Cerebellar cortex (tissue), 1 donor: ENCODE results near the gene GLB1L.

ENCODE experiments used
- DNase-seq: peaks from one replicate; pipeline ENCODE4 v3.0.0-alpha.2; 2015; ENCODE audit warnings: low spot score

Gene GLB1L

DNA sequence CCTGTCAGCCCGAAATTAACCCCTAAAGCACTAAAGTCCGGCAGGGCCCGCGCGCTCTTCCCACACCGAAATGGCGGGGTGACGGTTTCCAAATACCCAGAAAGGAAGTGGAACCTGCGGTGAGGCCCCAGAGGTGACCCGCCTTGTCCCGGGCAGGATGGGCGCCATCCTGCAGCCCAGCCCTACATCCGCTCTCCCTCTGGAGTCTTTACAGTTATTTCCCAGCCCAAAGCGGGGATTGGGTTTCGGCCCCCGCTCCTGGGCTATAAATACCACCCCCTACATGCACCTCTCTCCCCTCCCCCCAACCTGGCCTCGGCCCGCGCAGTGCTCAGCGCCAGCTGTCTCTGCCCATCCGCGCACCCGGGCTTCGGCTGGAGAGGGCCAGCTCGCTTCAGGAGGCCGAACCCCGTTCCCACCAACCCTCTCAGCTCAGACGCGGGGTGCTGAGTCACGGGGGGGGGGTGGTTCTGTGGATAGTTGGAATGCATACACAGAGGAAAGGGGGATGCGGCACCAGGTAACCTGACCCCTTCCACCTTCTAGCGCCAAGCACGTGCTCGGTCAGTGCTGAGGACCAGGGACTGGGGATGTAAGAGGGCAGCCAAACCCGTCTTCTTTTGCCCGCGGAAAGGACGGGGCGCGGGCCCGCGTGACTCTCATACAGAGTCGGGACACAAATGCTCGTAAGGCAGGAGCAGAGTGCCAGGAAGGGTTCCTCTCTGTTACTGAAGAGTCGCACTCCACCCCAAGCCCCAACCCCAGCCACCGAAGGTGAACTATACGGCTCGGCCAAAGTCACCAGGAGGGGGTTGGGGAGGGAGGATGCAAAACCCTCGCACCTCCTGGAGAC is 7.9 kb upstream of the GLB1L start, which contains the start of gene TUBA4B:
Gene TUBA4B (plus strand): TSS at position 344 of the 853 bp plus-strand sequence. CDS start 165 bp downstream, at position 509.
- peak; percentile 44 for DNase-seq

DNA sequence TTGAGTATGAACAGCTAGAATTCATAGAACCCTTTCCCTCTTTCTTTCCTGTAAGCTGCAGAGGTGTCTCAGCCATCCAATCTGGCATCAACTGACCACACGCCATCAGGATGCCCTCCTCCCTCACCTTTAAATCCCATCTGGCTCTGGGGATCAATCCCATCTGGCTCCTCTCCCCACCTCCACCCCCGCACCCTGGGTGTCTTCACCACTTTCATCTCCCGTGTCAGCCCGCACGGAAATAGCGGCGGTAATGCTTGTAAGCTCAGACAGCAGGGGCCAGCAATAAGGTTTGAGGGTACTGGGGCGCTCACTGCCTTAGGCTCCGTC is 7.3 kb upstream of the GLB1L start:
- DNase-seq = no peak

DNA sequence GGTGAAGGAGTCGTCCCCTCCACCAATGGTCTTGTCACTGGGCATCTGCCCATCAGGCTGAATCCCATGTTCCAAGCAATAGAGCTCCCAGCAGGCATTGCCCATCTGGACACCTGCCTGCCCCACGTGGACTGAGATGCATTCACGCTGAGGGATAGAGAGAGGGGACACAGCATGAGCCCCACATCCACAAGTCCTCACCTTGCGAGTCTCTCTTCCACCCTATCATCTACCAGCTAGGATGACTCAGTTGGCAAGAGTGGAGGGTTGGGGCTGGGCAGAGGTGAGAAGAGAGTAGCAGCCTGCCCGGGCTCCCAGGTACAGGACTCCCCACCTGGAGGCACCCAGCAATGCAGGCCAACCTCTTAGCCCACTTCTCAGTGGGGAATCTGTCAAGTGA is 6.8 kb upstream of the GLB1L start:
- DNase-seq = peak; percentile 46

DNA sequence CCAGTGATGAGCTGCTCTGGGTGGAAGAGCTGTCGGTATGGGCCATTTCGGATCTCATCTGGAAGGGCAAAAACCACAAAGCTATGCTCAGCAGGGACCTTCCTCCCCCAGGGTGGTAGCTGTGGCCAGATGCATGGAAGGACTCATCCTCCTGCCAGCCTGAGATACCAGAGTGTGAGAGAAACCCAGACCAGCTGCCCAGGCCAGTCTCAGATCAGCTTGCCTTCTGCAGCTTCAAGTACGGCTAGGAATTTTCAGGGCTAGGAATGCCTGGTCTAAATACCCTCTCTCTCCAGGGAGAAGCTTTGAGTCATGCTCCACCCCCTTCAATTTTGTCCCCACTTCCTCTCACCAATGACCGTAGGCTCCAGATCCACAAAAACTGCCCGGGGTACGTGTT is 6.4 kb upstream of the GLB1L start:
- DNase-seq = no peak

DNA sequence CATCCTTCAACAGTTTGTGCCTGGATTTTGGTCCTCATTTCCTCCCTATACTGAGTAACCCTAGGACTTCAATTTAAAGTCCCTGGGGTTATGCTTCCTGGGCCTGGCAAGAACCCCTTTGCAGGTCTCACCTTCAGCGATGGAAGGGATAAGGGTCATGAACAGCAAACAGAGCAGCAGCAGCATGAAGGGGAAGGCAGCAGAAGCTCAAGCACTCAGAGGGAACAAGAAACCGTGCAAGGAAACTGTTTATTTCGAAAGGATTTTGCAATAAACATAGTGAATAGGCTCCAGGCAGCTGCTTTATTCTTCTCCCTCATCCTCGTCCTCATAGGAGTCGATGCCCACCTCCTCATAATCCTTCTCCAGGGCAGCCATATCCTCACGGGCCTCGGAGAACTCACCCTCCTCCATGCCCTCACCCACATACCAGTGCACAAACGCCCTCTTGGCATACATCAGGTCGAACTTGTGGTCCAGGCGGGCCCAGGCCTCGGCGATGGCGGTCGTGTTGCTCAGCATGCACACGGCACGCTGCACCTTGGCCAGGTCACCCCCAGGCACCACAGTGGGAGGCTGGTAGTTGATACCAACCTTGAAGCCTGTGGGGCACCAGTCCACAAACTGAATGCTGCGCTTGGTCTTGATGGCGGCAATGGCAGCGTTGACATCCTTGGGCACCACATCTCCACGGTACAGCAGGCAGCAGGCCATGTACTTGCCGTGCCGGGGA is 5.0 kb upstream of the GLB1L start:
- DNase-seq = no peak

DNA sequence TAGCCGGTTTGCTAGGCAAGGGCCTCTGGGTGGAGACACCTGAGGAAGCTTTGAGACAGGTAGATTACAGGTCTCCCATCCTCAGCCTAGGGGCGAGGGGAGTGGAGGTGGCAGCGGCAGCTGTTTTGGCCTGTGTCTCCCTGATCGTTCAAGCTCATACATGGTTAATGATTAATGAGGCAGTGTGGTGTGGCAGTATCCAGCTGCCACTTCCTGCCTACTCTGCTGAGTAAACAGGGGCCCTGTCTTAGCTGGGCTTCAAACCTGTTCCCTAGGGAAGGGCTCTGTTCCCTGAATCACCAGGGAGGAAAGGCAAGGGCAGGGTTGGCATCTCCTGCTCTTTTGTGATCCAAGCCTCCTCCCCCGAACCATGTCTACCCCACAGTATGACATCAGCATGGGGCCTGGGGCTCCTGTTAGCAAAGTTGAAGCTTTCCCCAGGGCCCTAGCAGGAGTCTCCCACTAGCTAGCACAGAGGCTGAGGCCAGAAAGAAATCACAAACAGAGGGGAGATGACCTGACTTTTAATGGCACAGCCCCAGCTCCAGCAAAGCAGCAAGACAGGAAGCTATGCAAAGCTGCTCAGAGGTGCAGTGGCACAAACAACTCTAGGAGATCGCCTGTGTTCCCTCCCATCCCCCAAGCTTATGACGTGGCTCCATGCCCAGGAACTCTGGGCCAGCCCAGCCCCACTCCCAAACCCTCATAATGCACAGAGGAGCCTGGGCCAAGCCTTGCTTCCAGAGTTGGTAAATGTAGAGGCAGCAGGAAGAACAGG is 4.1 kb upstream of the GLB1L start:
- peak; percentile 26 for DNase-seq

DNA sequence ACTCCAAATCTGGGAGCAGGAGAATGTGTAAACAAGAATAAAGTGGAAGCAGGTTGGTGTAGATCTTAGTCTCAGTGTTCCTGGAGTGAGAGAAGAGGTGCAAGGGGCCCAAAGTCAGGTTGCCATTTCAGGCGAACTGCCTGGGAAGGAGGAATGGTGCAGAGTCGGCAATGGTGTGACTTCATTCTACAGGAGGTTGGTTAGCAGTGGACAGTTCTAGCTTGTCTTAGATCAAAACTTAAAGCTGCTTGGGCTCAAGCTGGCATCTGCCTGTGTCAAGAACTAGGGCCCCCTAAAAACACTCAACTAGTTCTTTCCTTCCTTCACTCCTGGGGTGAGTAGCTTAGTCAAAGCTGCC is 3.6 kb upstream of the GLB1L start:
- no peak for DNase-seq

DNA sequence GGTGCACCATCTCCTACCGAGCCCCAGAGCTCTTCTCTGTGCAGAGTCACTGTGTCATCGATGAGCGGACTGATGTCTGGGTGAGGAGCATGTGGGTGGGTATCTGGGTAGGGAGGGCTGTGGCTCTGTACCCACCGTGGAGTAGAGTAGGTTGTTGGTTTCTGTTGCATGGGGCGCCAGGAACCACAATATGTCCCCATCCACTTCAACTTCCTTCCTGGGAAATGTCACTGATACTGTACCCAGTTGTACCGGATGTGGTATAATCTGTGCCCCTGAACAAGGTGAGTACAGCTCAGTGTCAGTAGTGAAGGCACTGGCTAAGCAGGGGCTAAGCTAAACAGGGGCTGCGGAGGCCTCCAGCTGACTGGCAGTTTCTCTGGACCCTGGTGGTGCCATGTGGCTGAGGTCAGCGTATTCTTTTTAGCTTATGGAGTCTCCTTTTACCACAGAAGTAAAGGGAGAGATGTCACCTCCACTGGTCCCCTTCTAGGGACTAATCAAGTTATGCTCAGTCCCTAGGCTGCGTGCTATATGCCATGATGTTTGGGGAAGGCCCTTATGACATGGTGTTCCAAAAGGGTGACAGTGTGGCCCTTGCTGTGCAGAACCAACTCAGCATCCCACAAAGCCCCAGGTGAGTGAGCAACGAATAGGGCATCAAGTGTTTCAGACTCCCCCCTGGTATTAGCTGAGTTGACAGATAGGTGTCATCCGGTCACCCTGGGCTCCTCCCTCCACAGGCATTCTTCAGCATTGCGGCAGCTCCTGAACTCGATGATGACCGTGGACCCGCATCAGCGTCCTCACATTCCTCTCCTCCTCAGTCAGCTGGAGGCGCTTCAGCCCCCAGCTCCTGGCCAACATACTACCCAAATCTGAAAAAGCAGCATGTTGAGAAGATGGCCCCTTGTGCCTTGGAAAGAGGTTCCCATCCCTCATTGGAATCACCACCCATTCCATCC is 2.7 kb upstream of the GLB1L start:
- no peak for DNase-seq

DNA sequence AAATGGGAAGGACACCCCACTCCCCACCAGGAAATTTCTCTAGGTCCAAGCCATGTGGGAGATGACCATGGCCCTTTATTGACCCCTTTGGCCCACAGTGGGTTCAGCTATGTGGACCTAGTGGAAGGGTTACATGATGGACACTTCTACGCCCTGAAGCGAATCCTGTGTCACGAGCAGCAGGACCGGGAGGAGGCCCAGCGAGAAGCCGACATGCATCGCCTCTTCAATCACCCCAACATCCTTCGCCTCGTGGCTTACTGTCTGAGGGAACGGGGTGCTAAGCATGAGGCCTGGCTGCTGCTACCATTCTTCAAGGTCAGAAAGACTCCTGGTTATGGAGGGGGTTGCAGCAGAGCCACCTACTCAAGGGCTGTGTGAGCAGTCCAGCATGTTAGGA is 1.3 kb upstream of the GLB1L start:
- DNase-seq = no peak

DNA sequence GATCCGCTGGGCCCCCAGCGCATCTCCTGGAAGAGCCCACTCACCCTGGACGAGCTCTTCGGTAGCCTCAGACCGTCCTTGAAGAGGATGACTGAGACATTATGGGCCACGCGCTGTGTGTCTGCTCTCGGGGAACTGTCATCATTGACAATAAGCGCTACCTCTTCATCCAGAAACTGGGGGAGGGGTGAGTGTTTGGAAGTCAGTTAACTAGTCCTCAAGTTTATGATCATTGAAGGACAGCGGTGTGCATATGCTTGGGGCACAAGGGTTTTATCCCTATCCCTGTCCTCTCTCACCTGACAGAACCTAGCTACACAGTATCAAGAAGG is 621 bp upstream of the GLB1L start:
- no peak for DNase-seq

DNA sequence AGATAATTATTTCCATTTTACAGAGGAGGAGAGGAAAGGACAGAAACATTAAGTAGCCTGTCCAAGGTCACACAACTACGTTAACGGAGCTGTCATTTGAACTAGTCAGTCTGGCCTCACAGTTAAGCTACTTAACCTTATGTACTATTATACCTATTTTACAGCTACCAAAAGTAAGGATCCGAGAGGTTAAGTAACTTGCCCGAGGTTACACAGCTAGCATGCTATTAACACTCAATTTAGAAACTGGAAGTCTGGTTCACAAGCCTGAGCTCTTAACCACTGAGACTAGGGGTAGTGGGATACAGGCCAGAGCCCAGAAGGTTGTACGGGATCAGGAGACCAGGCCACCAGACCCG is 476 bp downstream of the GLB1L start:
- no peak for DNase-seq

DNA sequence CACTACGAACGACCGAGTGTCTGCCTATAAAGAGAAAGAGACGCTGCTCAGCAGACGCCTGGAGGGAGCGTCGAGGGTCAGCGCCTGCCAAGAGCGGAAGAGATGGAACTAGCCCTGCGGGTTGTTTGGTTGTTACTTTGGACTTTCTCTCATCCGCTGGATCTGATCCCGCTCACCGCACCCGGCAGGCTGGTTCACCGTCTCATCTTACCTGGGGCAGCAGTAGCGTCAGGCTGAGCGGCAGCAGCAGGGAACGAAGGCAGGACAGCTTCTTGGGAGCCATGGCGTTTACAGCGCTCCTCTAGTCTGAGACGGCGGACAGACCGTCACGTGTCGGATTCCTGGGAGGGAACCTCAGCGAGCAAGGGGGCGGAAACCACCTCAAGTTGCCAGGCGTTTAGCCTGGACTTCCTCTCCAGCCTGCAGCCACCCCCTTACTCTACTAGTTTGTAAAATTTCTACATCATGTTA is 1.9 kb downstream of the GLB1L start:
- no peak for DNase-seq

DNA sequence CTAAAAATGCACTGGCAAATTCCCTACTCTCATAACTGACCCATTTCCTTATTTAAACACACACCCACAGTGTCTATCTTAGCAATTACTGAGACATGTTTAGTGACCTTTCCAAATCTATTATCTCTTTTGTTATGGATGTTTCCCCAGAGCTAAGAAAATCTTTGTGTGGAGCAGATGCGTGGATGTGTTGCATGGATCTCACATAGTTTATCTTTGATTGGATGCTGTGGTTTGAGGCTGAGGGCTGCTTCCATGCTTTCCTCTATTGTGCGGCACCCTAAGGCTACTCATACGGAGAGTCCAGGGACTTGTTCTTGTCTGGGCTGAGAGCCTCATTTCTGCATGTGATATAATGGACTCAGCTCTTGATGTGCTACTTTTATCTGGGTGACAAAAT is 10.9 kb downstream of the GLB1L start:
- no peak for DNase-seq

DNA sequence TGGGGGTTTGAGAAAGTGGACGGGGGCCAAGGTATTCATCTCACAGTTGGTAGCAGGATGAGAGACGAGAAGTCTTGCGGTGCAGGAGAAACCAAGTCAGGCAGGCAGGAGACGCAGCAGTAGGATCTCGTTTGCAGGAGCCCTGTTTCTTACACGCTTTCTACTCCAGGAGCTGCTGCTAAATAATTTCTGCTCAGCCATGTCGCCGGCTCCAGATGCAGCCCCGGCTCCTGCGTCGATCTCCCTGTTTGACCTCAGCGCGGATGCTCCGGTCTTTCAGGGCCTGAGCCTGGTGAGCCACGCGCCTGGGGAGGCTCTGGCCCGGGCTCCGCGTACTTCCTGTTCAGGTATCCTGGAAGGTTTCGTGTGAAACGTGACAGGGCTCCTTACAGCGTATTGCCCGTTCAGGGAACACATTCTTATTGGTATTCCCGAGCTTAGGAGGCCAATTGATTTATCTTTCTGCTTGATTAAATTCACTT is 15.1 kb downstream of the GLB1L start:
- DNase-seq = no peak

DNA sequence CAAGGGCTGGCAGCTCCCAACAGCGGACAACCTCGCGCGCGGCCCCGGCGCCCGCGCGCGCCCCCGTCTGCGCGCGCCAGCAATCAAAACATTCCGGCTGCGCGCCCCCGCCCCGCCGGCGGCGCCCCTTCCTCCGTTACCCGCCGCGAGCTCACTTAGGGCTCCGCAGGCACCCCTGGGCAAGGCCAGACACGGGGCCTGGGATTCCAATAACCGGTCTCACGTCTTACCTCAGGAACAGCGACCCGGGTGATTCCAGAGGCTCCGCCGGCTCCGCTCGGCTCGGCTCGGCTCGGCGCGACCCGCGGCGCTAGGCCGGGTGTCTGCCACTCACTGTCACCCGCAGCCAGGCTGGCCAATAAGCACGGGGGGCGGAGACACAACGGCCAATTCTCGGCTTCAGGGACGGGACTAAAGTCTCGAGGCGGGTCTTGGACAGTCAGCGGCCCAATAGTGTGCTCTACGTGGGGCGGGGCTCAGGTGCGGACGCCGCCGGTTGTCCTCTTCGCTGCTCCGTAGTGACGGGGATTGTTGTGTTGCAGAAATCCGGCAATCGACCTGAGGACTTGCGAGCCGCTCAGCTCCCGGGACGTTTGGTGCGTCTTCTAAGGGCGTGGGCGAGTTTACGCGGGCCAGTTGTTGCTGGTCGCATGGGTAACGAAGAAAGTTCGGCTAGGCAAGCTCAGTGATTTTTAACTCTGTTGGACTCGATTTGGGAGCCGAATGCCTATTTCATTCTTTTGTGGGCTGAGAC is 15.8 kb downstream of the GLB1L start, which contains the start of the genes ANKZF1 and ATG9A:
Gene ANKZF1 (plus strand): TSS at position 502 of the 754 bp plus-strand sequence. CDS start 452 bp downstream, outside the sequence.
Gene ATG9A (minus strand): TSS at position 332 of the 754 bp plus-strand sequence. CDS start 1,612 bp downstream, outside the sequence.
- peak; percentile 99 for DNase-seq

DNA sequence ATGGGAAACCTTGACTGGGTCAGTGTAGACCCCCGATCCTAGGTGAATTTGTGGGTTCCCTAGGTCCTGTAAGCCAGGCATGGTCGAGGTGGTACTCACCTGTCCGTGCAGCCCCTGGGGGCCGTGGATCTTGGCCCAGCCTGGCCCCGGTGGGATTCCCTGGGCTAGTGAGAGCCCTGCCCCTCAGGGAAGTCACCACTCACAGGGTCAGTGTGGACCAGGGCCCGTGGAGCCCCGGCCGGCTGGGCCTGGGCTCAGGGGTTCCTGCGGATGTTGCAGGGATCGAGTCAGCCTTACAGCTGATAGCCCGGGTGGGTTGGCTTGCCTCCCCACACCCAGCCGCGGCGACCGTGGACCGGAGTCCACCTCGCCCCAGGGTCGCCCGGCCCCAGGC is 16.3 kb downstream of the GLB1L start:
- DNase-seq = no peak

DNA sequence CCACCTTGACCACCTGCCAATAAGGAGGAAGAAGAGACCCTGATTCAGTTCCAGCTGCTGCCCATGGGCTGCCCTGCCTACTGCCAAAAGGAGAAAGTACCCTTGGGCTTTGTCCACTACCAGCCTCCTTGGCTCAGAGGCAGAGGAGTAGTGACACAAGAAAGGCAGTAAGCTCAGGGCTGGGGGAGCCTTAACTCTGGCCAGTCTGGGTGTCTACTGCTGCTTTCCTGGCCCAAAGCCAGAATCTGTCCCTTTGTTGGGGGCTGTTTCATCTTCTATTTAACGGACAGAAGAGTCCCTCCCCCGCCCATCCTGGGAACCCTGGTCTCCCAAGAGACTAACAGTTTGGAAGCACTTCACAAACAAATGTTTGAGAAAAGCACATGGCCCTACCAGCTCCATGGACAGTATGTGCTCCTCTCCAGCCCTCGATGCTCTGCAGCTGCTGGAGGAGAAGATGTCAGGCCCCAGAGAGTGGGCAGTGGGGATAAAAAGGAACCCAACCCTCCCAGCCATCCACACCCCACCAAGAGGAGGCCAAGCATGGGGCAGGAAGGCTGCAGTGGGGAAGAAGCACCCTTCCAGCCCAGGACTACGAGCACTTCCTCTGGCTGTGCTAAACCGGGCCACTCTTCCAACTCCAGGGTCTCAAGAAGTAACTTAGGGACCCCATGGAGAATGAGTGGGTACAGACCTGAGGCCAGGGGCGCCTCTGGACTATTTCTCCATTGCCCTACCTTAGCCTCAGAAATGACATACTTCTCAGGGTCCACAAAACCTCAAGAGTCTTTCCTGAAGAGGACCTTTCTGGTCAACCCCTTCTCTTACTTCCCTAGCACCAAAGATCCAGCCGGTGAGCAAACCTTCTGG is 17.0 kb downstream of the GLB1L start:
- peak; percentile 15 for DNase-seq

DNA sequence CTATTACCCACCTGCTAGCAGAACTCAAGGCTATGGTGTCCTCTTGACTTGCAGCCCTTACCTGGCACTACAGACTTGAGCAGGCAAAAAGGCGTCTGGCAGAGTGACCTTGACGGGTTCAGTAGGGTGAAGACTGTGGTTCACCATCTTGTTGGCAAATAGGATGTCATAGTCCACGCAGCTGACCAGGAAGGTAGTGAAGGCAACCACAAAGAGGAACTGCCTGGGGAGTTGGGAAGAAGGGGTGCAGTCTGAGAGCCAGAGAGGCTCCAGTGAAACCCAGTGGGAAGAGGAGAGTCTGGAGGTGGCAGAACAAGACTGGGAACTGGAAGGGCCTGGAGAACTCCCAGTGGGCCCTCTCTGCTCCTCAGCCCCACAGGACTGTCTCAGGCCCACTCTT is 19.9 kb downstream of the GLB1L start:
- DNase-seq = no peak

DNA sequence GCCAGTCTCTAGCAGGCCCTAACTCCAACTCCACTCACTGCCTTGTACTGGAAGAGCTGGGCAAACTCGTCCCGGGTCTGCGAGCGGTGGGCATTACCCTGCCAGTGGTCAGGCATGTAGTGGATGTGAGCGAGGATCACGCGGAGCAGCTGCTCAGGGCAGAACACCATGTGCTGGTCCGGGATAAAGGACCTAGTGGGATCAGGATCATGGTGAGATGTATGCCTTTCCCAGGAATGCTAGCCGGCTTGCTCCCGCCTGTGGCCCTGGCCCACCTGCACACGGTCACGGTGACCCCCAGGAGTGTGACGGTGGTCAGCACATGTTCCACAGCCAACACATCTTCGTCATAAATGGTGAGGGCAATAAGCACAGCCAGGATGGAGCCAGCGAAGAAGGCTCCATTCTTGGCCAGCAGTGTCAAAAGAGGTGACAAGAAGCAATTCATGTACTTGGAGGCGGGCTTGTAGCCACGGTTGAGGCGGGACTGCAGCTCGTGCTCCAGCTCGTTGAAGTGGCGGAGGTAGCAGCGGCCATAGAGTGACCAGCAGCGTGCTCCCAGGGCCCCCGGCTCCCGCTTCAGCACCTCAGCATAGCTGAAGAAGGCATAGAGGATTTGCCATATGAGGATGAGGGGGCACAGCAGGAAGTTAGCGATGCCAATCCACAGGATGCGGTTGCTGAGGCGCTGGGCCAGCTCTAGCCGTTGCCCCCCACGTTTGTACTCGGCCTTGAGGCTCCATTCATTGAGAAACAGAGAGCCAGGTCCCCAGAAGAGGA is 21.2 kb downstream of the GLB1L start:
- no peak for DNase-seq
